Loucy (cell line): ENCODE data around the gene TMEM45A.

ENCODE experiments used
- H2AFZ ChIP-seq: fragments of 200-600 bp; sonication (generic); 2 replicates; pipeline ENCODE4 v1.6.0; 2016; ENCODE audit warnings: antibody characterized with exemption, mild to moderate bottlenecking, low read length, moderate library complexity
- H3F3A ChIP-seq: fragments of 200-600 bp; 2 replicates; pipeline ENCODE4 v1.6.0; 2016; ENCODE audit warnings: antibody characterized with exemption, low read depth, mild to moderate bottlenecking
- H3K27me3 ChIP-seq: fragments of 200-600 bp; sonication (generic); 2 replicates; pipeline ENCODE4 v1.6.1; 2014; ENCODE audit warnings: low read length, mild to moderate bottlenecking; ENCODE audit not compliant: insufficient read depth, poor library complexity, severe bottlenecking
- H3K36me3 ChIP-seq: fragments of 200-600 bp; sonication (generic); 2 replicates; pipeline ENCODE4 v1.6.1; 2016; ENCODE audit warnings: low read length; ENCODE audit not compliant: insufficient read depth
- H3K4me1 ChIP-seq: fragments of 200-600 bp; sonication (generic); 2 replicates; pipeline ENCODE4 v1.5.1; 2014; ENCODE audit warnings: low read length, mild to moderate bottlenecking; ENCODE audit not compliant: insufficient read depth, poor library complexity, severe bottlenecking
- H3K4me2 ChIP-seq: fragments of 200-600 bp; sonication (generic); 2 replicates; pipeline ENCODE4 v1.6.0; 2014; ENCODE audit warnings: antibody characterized with exemption, low read length, low read depth, mild to moderate bottlenecking; ENCODE audit not compliant: poor library complexity, severe bottlenecking
- H3K4me3 ChIP-seq: fragments of 200-600 bp; sonication (generic); 2 replicates; pipeline ENCODE4 v1.5.1; 2014; ENCODE audit warnings: low read length, mild to moderate bottlenecking, mixed read lengths; ENCODE audit not compliant: poor library complexity, severe bottlenecking
- H3K79me2 ChIP-seq: fragments of 200-600 bp; sonication (generic); 2 replicates; pipeline ENCODE4 v1.6.1; 2014; ENCODE audit warnings: low read length; ENCODE audit not compliant: insufficient read depth
- H3K9ac ChIP-seq: fragments of 200-600 bp; sonication (generic); 2 replicates; pipeline ENCODE4 v1.6.0; 2014; ENCODE audit warnings: mild to moderate bottlenecking, low read depth, low read length, moderate library complexity; ENCODE audit not compliant: poor library complexity, severe bottlenecking
- H3K9me2 ChIP-seq: fragments of 200-600 bp; sonication (generic); replicated peaks from 2 replicates; pipeline ENCODE4 v1.6.1; 2016; ENCODE audit warnings: low read depth, low read length, mixed read lengths
- H3K9me3 ChIP-seq: fragments of 200-600 bp; sonication (generic); 2 replicates; pipeline ENCODE4 v1.6.1; 2014; ENCODE audit warnings: mild to moderate bottlenecking, antibody characterized with exemption, low read length, low read depth; ENCODE audit not compliant: insufficient read depth
- H4K20me1 ChIP-seq: fragments of 200-600 bp; sonication (generic); 2 replicates; pipeline ENCODE4 v1.6.0; 2014; ENCODE audit warnings: antibody characterized with exemption, low read length, mild to moderate bottlenecking; ENCODE audit not compliant: insufficient read depth, poor library complexity, severe bottlenecking
- CTCF ChIP-seq: fragments of 200-600 bp; sonication (generic); conservative IDR thresholded peaks from 2 replicates; pipeline ENCODE4 v1.5.1; 2014; ENCODE audit warnings: mild to moderate bottlenecking, antibody characterized with exemption, low read length
- EZH2phosphoT487 ChIP-seq: fragments of 200-600 bp; IDR thresholded peaks from 2 replicates; pipeline ENCODE4 v1.6.1; 2018; ENCODE audit warnings: antibody characterized with exemption, mild to moderate bottlenecking, moderate library complexity, borderline replicate concordance

Gene TMEM45A

GRCh38 chr3:100489118-100489517, 3.3 kb upstream of the TMEM45A start:
- H3K27me3 ChIP-seq: no peaks in the 10 kb centered on the region
- no peak overlapping the region for H3K4me2 ChIP-seq
- H3K9me3 ChIP-seq: no peaks in the 10 kb centered on the region
- H3K79me2 ChIP-seq: no peaks in the 10 kb centered on the region
- H3K4me1 ChIP-seq: no peaks in the 10 kb centered on the region
- H2AFZ ChIP-seq: no peak overlapping the region
- no peak overlapping the region for H3K4me3 ChIP-seq
- no peaks in the 10 kb centered on the region for H3F3A ChIP-seq
- H3K36me3 ChIP-seq: no peaks in the 10 kb centered on the region
- H3K9me2 ChIP-seq: no peaks in the 10 kb centered on the region
- no peak for TF ChIP-seq EZH2phosphoT487
- no peak for TF ChIP-seq CTCF
- H3K9ac ChIP-seq: no peak overlapping the region
- H4K20me1 ChIP-seq: no peaks in the 10 kb centered on the region

- H3K9me2 ChIP-seq: no peaks in the 10 kb centered on the region
- TF ChIP-seq EZH2phosphoT487: no peak
- TF ChIP-seq CTCF: no peak
- no peak overlapping the region for H2AFZ ChIP-seq
- H3K36me3 ChIP-seq: no peaks in the 10 kb centered on the region
- H3K4me3 ChIP-seq: no peak overlapping the region
- no peaks in the 10 kb centered on the region for H3K79me2 ChIP-seq
- H3F3A ChIP-seq: no peaks in the 10 kb centered on the region
- no peak overlapping the region for H3K4me2 ChIP-seq
- H3K4me1 ChIP-seq: peaks cover 5% of the 10 kb centered on the region
- no peaks in the 10 kb centered on the region for H3K27me3 ChIP-seq
- no peaks in the 10 kb centered on the region for H3K9me3 ChIP-seq
- H3K9ac ChIP-seq: no peak overlapping the region
- no peaks in the 10 kb centered on the region for H4K20me1 ChIP-seq
Measured at GRCh38 chr3:100496711-100497261, 4.4 kb downstream of the TMEM45A start.

GRCh38 chr3:100499651-100500050, 7.2 kb downstream of the TMEM45A start:
- H2AFZ ChIP-seq: no peak overlapping the region
- H3F3A ChIP-seq: no peaks in the 10 kb centered on the region
- TF ChIP-seq CTCF (no peak), EZH2phosphoT487 (no peak)
- no peak overlapping the region for H3K4me2 ChIP-seq
- H3K4me3 ChIP-seq: no peak overlapping the region
- no peaks in the 10 kb centered on the region for H3K36me3 ChIP-seq
- H3K79me2 ChIP-seq: no peaks in the 10 kb centered on the region
- no peak overlapping the region for H3K9ac ChIP-seq
- peaks cover 5% of the 10 kb centered on the region for H3K4me1 ChIP-seq
- H3K27me3 ChIP-seq: no peaks in the 10 kb centered on the region
- no peaks in the 10 kb centered on the region for H3K9me3 ChIP-seq
- no peaks in the 10 kb centered on the region for H3K9me2 ChIP-seq
- H4K20me1 ChIP-seq: no peaks in the 10 kb centered on the region
